ENCODE data around the gene CARS1. TPM values are rescaled to one million over a fixed set of nuclear protein-coding genes. Genes with fewer than 3 reads are reported as not detected.

Gene CARS1
- total and polyA plus RNA-seq, 10 of the 15 experiments (the other 5 are each of a cell fraction or from before 2014, with no cell fraction given), result 7.8 to 60.6 (median 45.7) TPM

GRCh38 chr11:2994336-2994730 is 62.9 kb downstream of the CARS1 start:
- SMC1A ChIA-PET (ENCODE audit: uncharacterized antibody, unreplicated experiment), result no interaction called here
- Histone ChIP-seq H3K27ac (ENCODE audit: control insufficient read depth, insufficient read depth) (no peak overlapping the region), H4K20me1 (ENCODE audit: control insufficient read depth, insufficient read depth) (no peaks in the 10 kb centered on the region), H3K9ac (ENCODE audit: control insufficient read depth, insufficient read depth, low read length) (no peak overlapping the region), H3K36me3 (ENCODE audit: control insufficient read depth in 2 of 2, insufficient read depth in 2 of 2, low read length in 1 of 2) (no peaks in the 10 kb centered on the region; a peak in 1 of 4 replicates), H3K4me1 (ENCODE audit: control insufficient read depth, insufficient read depth, low read length) (no peaks in the 10 kb centered on the region), H3K27me3 (replicated peaks in 1 of 2; ENCODE audit: control insufficient read depth in 2 of 2, insufficient read depth in 2 of 2, low read length in 1 of 2) (no peaks in the 10 kb centered on the region), H3K79me2 (ENCODE audit: control insufficient read depth, insufficient read depth, low read length) (peaks cover 29% of the 10 kb centered on the region), H3K9me3 (replicated peaks; ENCODE audit: control insufficient read depth, insufficient read depth, low read length) (no peaks in the 10 kb centered on the region), H3K4me3 (no peak overlapping the region), H3K4me2 (ENCODE audit: control insufficient read depth, insufficient read depth) (no peak overlapping the region), H2AFZ (ENCODE audit: control insufficient read depth, low read depth, low read length) (no peak overlapping the region)
- intact Hi-C loops (cut with micrococcal nuclease; ENCODE audit: unreplicated experiment), result loop anchor here (5.0 kb wide), 1 partner anchor 63 kb away; the partner anchor contains the start of gene CARS1
- in situ Hi-C loops (cut with MboI), result no loop called here
- ATAC-seq (no peak), DNase-seq (ENCODE audit: low read depth, low spot score) (no peak), FAIRE-seq (no peak)
- CTCF ChIA-PET, result no interaction called here
- 74% methylated on average over 4 of the region's 4 CpGs for WGBS (ENCODE audit: insufficient coverage, insufficient replicate concordance, low lambda C conversion rate, missing lambda C conversion rate)
- TF ChIP-seq PAX5 (IDR thresholded peaks at IDR 0.05; ENCODE audit: borderline replicate concordance, low read depth, low read length), result no peak
- TF ChIP-seq ZNF24 (IDR thresholded peaks at IDR 0.05), result no peak
- TF ChIP-seq NBN (IDR thresholded peaks at IDR 0.05), result no peak
- no peak for TF ChIP-seq POLR2AphosphoS5 (IDR thresholded peaks at IDR 0.05; ENCODE audit: low read length)
- no peak for TF ChIP-seq ZBED1 (IDR thresholded peaks at IDR 0.05; ENCODE audit: borderline replicate concordance)
- no peak for TF ChIP-seq CEBPZ (IDR thresholded peaks at IDR 0.05; ENCODE audit: low read depth, low read length)
- no TSS peak for BruUV-seq (replicated peaks)
- POLR2A ChIA-PET, result no interaction called here
- RAD21 ChIA-PET (ENCODE audit: unreplicated experiment), result no interaction called here

All from GM12878 (cell line).